AG04450 (cell line): ENCODE measurements around the gene ECE1. TPM values are rescaled to one million over a fixed set of nuclear protein-coding genes. Genes with fewer than 3 reads are reported as not detected.

Experiments
- CTCF ChIA-PET: fragments of 300-600, 350-600 bp; formaldehyde crosslinking; extraction: SDS; loops from one replicate; lab custom pipeline; 2022; ENCODE audit warnings: antibody characterized with exemption, inconsistent platforms; lab: Charles Lee
- POLR2A ChIA-PET: fragments of 350-600 bp; formaldehyde crosslinking; extraction: SDS; loops from one replicate; lab custom pipeline; 2021; ENCODE audit warnings: antibody characterized with exemption, inconsistent platforms; lab: Yijun Ruan, JAX
- DNase-seq: peaks from one replicate; pipeline ENCODE4 v3.0.0-alpha.2; 2011; ENCODE audit warnings: low read depth, low spot score
- H3K27ac ChIP-seq: one replicate; pipeline ENCODE4 v1.5.1; 2012; ENCODE audit warnings: low read depth, low read length, control low read depth
- H3K27me3 ChIP-seq: one replicate; pipeline ENCODE4 v1.6.0; 2012; ENCODE audit warnings: low read length; ENCODE audit not compliant: control insufficient read depth, insufficient read depth
- H3K4me3 ChIP-seq: 2 replicates; pipeline ENCODE4 v1.5.1; 2011; ENCODE audit warnings: mild to moderate bottlenecking, low read depth, low read length, control low read depth
- H3K9me3 ChIP-seq: 2 replicates; pipeline ENCODE4 v1.5.1; 2012; ENCODE audit warnings: low read length; ENCODE audit not compliant: control insufficient read depth, insufficient read depth
- CTCF ChIP-seq: IDR thresholded peaks from 2 replicates; pipeline ENCODE4 v1.5.1; 2011; ENCODE audit warnings: low read depth, low read length, control low read depth, inconsistent platforms
- polyA plus RNA-seq: library from polyadenylated mRNA; depleted of rRNA; stranded (reverse); fragments of >200 nt; gene quantifications from 2 replicates; pipeline ENCODE4 v1.2.3, GENCODE V29; 2011

Gene ECE1
- polyA plus RNA-seq, 1 experiment = 161 TPM

GRCh38 chr1:21246905-21247642 lies 43.2 kb downstream of the ECE1 start:
- ChIA-PET CTCF (interaction anchor here (1.1 to 1.8 kb wide), 6 partner anchors 16 to 123 kb away, joined by 3 to 8 read pairs (median 4); no protein-coding TSS in a partner anchor), POLR2A (no interaction called here)
- Histone ChIP-seq H3K9me3 (no peaks in the 10 kb centered on the region), H3K27me3 (no peaks in the 10 kb centered on the region), H3K27ac (no peak overlapping the region), H3K4me3 (no peak overlapping the region)
- TF ChIP-seq CTCF = no peak
- DNase-seq = no peak

DNA sequence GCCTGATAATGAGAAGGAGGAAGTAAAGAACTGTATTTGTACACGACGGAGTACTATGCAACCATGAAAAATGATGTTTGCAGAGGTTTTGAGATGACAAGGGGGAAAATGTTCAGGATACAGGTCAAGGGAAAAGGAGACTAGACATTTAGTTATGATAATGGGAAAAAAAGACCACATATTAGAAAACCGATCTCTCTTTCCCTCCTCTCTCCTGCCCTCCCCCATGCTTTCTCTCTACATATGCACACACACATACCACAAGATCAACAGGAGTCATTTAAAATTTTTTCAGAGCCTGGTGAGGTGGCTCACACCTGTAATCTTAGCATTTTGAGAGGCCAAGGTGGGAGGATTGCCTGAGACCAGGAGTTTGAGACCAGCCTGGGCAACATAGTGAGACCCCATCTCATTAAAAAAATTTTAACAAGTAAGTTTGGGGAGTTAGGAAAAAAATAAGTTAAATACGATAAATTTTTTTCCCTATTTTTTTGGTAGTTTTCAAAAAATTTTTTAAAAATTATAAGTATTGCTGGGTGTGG lies 44.5 kb downstream of the ECE1 start:
- ChIA-PET POLR2A (no interaction called here), CTCF (interaction anchor here (0.8 to 3.0 kb wide), 6 partner anchors 9 to 123 kb away, joined by 3 to 17 read pairs (median 6); no protein-coding TSS in a partner anchor)
- no peak for TF ChIP-seq CTCF
- no peaks in the 10 kb centered on the region for H3K9me3 ChIP-seq
- no peak overlapping the region for H3K27ac ChIP-seq
- DNase-seq = no peak
- H3K27me3 ChIP-seq = no peaks in the 10 kb centered on the region
- no peak overlapping the region for H3K4me3 ChIP-seq

DNA sequence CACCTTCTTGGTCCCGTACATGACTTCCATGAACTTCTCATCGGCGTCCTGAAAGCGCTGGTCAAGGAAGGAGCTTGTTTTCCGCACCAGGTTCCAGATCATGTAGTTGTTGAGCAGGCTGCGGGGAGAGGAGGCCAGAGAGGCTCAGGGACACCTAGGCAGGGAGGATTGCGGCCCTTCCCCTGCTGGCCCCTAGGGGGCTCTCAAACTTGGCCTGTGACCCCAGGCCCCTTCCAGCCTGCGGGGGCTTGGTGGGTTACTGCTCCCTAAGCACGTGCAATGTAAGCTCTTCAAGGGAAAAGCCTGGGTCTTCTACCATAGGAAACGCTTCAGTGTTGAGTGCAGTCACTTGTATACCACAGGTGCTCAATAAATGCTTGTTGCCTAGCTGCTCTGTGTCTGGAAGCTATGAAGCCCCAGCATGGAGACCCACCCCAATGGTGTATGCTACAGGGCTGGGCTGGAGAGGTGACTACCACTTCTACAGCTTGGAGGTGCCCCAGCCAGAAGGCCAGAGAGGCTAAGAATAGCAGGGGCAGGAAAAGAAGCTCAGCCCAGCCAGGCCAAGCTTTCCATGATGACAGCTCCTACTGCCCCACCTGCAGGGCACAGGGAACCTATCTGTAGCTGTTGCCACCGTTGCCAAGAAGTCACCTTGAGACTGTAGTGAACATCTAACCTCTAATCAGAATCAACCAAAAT lies 45.1 kb downstream of the ECE1 start:
- ChIA-PET CTCF (interaction anchor here (0.6 to 3.0 kb wide), 10 partner anchors 10 to 123 kb away, joined by 3 to 17 read pairs (median 3); no protein-coding TSS in a partner anchor), POLR2A (no interaction called here)
- no peak for DNase-seq
- Histone ChIP-seq H3K27me3 (no peaks in the 10 kb centered on the region), H3K9me3 (no peaks in the 10 kb centered on the region), H3K27ac (no peak overlapping the region), H3K4me3 (no peak overlapping the region)
- TF ChIP-seq CTCF = peak; percentile 54

- ChIA-PET POLR2A (no interaction called here), CTCF (interaction anchor here (1.7 to 3.0 kb wide), 4 partner anchors 11 to 124 kb away, joined by 3 to 17 read pairs (median 10); no protein-coding TSS in a partner anchor)
- H3K4me3 ChIP-seq = no peak overlapping the region
- no peak for TF ChIP-seq CTCF
- H3K9me3 ChIP-seq = no peaks in the 10 kb centered on the region
- no peak for DNase-seq
- H3K27ac ChIP-seq = no peak overlapping the region
- no peaks in the 10 kb centered on the region for H3K27me3 ChIP-seq
Observed at GRCh38 chr1:21244154-21244553, 46.1 kb downstream of the ECE1 start.
